GM12891 (cell line): ENCODE data around the gene LRFN5.

ENCODE experiments used
- PAX5 ChIP-seq: IDR thresholded peaks from 2 replicates; pipeline ENCODE4 v1.6.1; 2011; ENCODE audit warnings: low read length, moderate library complexity, mild to moderate bottlenecking; ENCODE audit not compliant: insufficient read depth, severe bottlenecking
- POLR2A ChIP-seq: IDR thresholded peaks from 2 replicates; pipeline ENCODE4 v1.6.1; 2011; ENCODE audit warnings: low read depth, low read length, control low read depth
- POLR2AphosphoS5 ChIP-seq: IDR thresholded peaks from 2 replicates; pipeline ENCODE4 v1.6.1; 2011; ENCODE audit warnings: low read depth, low read length, control low read depth
- POU2F2 ChIP-seq: IDR thresholded peaks from 2 replicates; pipeline ENCODE4 v1.6.1; 2011; ENCODE audit warnings: low read depth, mild to moderate bottlenecking, control low read depth, low read length, moderate library complexity
- SPI1 ChIP-seq: IDR thresholded peaks from 2 replicates; pipeline ENCODE4 v1.6.1; 2011; ENCODE audit warnings: low read depth, low read length, control low read depth
- TAF1 ChIP-seq: IDR thresholded peaks from 2 replicates; pipeline ENCODE4 v1.6.1; 2011; ENCODE audit warnings: low read depth, low read length, control low read depth

DNA sequence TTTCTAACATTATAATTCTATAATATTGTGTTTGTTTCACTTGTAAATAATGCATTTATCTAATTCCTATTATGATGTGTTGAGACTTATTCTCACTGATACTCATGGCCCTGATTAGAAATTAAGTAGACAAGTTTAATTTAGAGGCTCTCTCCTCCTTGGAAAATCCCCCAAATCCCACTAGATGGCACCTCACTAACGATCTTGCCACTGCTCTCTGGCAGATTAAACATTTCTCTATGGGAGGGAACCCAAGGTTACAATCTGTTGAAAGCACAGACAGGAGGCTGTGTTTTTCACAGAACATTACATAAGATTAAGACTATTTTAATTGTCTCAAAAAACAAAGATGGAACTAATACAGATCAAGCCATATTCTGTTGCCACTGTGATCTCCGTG lies 318.7 kb downstream of the LRFN5 start:
- TF ChIP-seq POLR2AphosphoS5 (no peak), POLR2A (no peak), POU2F2 (no peak), TAF1 (no peak), SPI1 (no peak), PAX5 (no peak)
